ENCODE data around the gene RLF. TPM values are rescaled to one million over a fixed set of nuclear protein-coding genes. Genes with fewer than 3 reads are reported as not detected.

Gene RLF
- total and polyA plus RNA-seq, 2 of the 8 experiments (the other 6 are each of a cell fraction or from before 2014, with no cell fraction given), result 4.2 to 18.0 TPM

DNA sequence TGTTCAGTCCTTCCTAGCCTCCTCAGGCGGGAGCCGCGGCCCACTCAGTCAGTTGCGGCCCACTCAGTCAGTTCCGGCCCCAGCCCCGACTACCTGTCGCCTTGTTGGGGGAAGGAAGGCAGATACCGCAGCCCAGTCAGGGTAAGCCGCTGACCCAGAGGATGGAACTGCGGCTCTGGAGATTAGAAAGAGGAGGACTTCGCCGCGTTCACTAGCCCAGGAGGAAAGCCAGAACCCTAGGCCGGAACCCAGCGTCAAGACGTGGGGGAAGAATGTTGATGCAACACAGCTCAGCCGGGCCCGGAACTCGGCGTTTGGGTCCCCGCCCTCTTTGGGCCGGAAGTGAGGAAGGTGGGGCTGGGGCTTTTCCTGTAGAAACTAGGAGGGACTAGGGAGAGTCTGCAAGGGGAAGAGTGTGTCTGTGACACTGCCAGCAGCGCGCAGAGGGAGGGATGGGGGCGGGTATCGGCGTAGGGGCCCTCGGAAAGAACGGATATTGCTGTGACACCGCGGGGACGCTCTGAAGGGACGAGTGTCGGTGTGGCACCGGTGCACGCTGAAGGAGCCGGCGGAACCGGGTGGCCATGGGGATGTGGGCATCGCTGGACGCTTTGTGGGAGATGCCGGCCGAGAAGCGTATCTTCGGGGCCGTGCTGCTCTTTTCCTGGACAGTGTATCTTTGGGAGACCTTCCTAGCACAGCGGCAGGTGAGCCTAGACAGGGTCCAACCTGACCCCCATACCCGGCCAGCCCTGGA is 96.7 kb downstream of the RLF start, which contains the start of gene ZMPSTE24 (continued):
- TF ChIP-seq TAF7 (optimal IDR thresholded peaks at IDR 0.05; ENCODE audit: borderline replicate concordance, low read depth, low read length), result peak; percentile 72
- TF ChIP-seq USF2 (IDR thresholded peaks at IDR 0.05; ENCODE audit: low read length), result no peak; the same call in 1 of the 2 replicates
- TF ChIP-seq CBX5 (IDR thresholded peaks at IDR 0.05; ENCODE audit: low read depth, low read length), result no peak
- no peak for TF ChIP-seq MAFK (IDR thresholded peaks at IDR 0.05; ENCODE audit: low read depth, low read length)
- peak; percentile 93 for TF ChIP-seq TAF1 (IDR thresholded peaks at IDR 0.05; ENCODE audit: low read depth, low read length)
- no peak for TF ChIP-seq BACH1 (IDR thresholded peaks at IDR 0.05; ENCODE audit: low read length)
- no peak for TF ChIP-seq KDM1A (IDR thresholded peaks at IDR 0.05; ENCODE audit: borderline replicate concordance, low read length)
- no peak for TF ChIP-seq POU5F1 (IDR thresholded peaks at IDR 0.05; ENCODE audit: low read depth, low read length)
- peak in 1 of 2 experiments; percentile 0; a peak in 1 of 4 replicates for TF ChIP-seq RAD21 (IDR thresholded peaks at IDR 0.05 in 1 of 2, conservative IDR thresholded peaks at IDR 0.05 in 1 of 2; ENCODE audit: low read depth in 2 of 2, low read length in 2 of 2)
- no peak for TF ChIP-seq CTBP2 (IDR thresholded peaks at IDR 0.05; ENCODE audit: borderline replicate concordance, insufficient read depth, insufficient read length, low read length)
- TF ChIP-seq CBX8 (IDR thresholded peaks at IDR 0.05; ENCODE audit: borderline replicate concordance, low read depth, low read length), result no peak
- no peak for TF ChIP-seq SUZ12 (IDR thresholded peaks at IDR 0.05; ENCODE audit: low read length)
- TF ChIP-seq RNF2 (IDR thresholded peaks at IDR 0.05; ENCODE audit: borderline replicate concordance, low read depth, low read length, missing control alignments, poor library complexity, severe bottlenecking), result no peak
- no peak for TF ChIP-seq CHD1 (IDR thresholded peaks at IDR 0.05; ENCODE audit: low read depth, low read length)
- no peak for TF ChIP-seq ZNF274 (IDR thresholded peaks at IDR 0.05; ENCODE audit: borderline replicate concordance, extremely low read depth, low read length)
- TF ChIP-seq SIRT6 (IDR thresholded peaks at IDR 0.05; ENCODE audit: low read length), result no peak
- TF ChIP-seq PHF8 (conservative IDR thresholded peaks at IDR 0.05; ENCODE audit: low read depth, low read length), result peak; percentile 80
